Testis (tissue), 3 donors: ENCODE measurements around the gene CLK2. TPM values are rescaled to one million over a fixed set of nuclear protein-coding genes. Genes with fewer than 3 reads are reported as not detected.

Source experiments
- DNase-seq: peaks from one replicate; pipeline ENCODE4 v3.0.0-alpha.2; 2019
- H3K27ac ChIP-seq, 2 donors: fragments of 200-600 bp; sonication (generic); one replicate each; pipeline ENCODE4 v1.5.1; 2019
- H3K27me3 ChIP-seq: fragments of 200-600 bp; sonication (generic); one replicate; pipeline ENCODE4 v1.5.1; 2019
- H3K36me3 ChIP-seq: fragments of 200-600 bp; sonication (generic); one replicate; pipeline ENCODE4 v1.5.1; 2017; ENCODE audit warnings: low read depth; ENCODE audit errors: missing control alignments
- H3K4me1 ChIP-seq: fragments of 200-600 bp; sonication (generic); one replicate; pipeline ENCODE4 v1.5.1; 2019
- H3K4me3 ChIP-seq, 2 donors: fragments of 200-600 bp; sonication (generic); one replicate each; pipeline ENCODE4 v1.5.1; 2017 to 2019
- H3K9me3 ChIP-seq: fragments of 200-600 bp; sonication (generic); one replicate; pipeline ENCODE4 v1.5.1; 2017
- CTCF ChIP-seq, 3 experiments: fragments of 450-650 bp in 2 of 3; fragments of 200-600 bp in 1 of 3; sonication (generic) in 1 of 3; IDR thresholded peaks; one replicate each; pipeline ENCODE4 v1.5.1; 2016 to 2019; ENCODE audit warnings: antibody characterized with exemption in 3 of 3, mild to moderate bottlenecking in 2 of 3, moderate library complexity in 1 of 3
- POLR2A ChIP-seq: fragments of 450-650 bp; IDR thresholded peaks from one replicate; pipeline ENCODE4 v1.6.1; 2017; ENCODE audit warnings: antibody characterized with exemption, mild to moderate bottlenecking, moderate library complexity
- WGBS, 2 donors: methylation state at CpG; one replicate each; pipeline ENCODE4 v1.1.5; 2018; 5-methylcytosine and 5-hydroxymethylcytosine counted together
- intact Hi-C: fragments of 100-400 bp; cut with DNase I; formaldehyde crosslinking; loops from one replicate; pipeline ENCODE4 v1.15.1; 2023; ENCODE audit warnings: low total_unique reads
- polyA plus RNA-seq: library from polyadenylated mRNA; stranded (reverse); fragments of 350-450 nt; fragmentation: Illumina TruSeq; extraction: RNeasy Lipid Tissue Mini Kit (QIAGEN cat#74804); gene quantifications from one replicate; pipeline ENCODE4 v1.2.3, GENCODE V29; 2014; ENCODE audit warnings: low read depth, low replicate concordance; ENCODE audit not compliant: insufficient read depth
- total RNA-seq, 2 donors: library from RNA; depleted of rRNA; stranded (reverse); fragments of >200 nt; gene quantifications; one replicate each; pipeline ENCODE4 v1.2.3, GENCODE V29; 2016

Gene CLK2
- total and polyA plus RNA-seq, 3 donors from 2014 or later = 37.0 to 54.1 (median 52.8) TPM

GRCh38 chr1:155253797-155254196 lies 19.5 kb downstream of the CLK2 start:
- DNase-seq = no peak
- no peak for TF ChIP-seq CTCF (IDR thresholded peaks at IDR 0.05)
- no peak for TF ChIP-seq POLR2A
- Histone ChIP-seq H3K27me3 (no peaks in the 10 kb centered on the region), H3K9me3 (no peaks in the 10 kb centered on the region), H3K4me1 (peaks cover 40% of the 10 kb centered on the region), H3K4me3 (no peak overlapping the region), H3K36me3 (no peaks in the 10 kb centered on the region), H3K27ac (no peak overlapping the region)
- 61 to 69% methylated on average over 5 of the region's 5 CpGs for WGBS, 2 donors
- intact Hi-C loops = loop anchor here (10.0 kb wide), 2 partner anchors 71 to 341 kb away; partner anchors contain the start of gene RUSC1

GRCh38 chr1:155253208-155253607 lies 20.1 kb downstream of the CLK2 start:
- no peaks in the 10 kb centered on the region for H3K9me3 ChIP-seq
- WGBS, 2 donors = 82 to 86% methylated on average over 5 of the region's 5 CpGs
- no peak overlapping the region for H3K4me3 ChIP-seq
- TF ChIP-seq POLR2A (no peak), CTCF (IDR thresholded peaks at IDR 0.05) (no peak)
- no peak for DNase-seq
- no peaks in the 10 kb centered on the region for H3K27me3 ChIP-seq
- H3K27ac ChIP-seq = no peak overlapping the region
- no peaks in the 10 kb centered on the region for H3K36me3 ChIP-seq
- intact Hi-C loops = loop anchor here (10.0 kb wide), 2 partner anchors 72 to 342 kb away; partner anchors contain the start of gene RUSC1
- peaks cover 40% of the 10 kb centered on the region for H3K4me1 ChIP-seq

- Histone ChIP-seq H3K4me1 (peaks cover 40% of the 10 kb centered on the region), H3K27me3 (no peaks in the 10 kb centered on the region), H3K9me3 (no peaks in the 10 kb centered on the region), H3K36me3 (no peaks in the 10 kb centered on the region), H3K4me3 (no peak overlapping the region), H3K27ac (no peak overlapping the region)
- WGBS, 2 donors = 58 to 67% methylated on average over 7 of the region's 7 CpGs
- TF ChIP-seq CTCF (IDR thresholded peaks at IDR 0.05) (no peak), POLR2A (no peak)
- no peak for DNase-seq
- intact Hi-C loops = loop anchor here (10.0 kb wide), 2 partner anchors 73 to 343 kb away; partner anchors contain the start of gene RUSC1
These were observed 21.7 kb downstream of the CLK2 start for GRCh38 chr1:155251566-155251965.

GRCh38 chr1:155250633-155251449 lies 22.5 kb downstream of the CLK2 start:
- Histone ChIP-seq H3K36me3 (no peaks in the 10 kb centered on the region), H3K4me1 (peaks cover 36% of the 10 kb centered on the region), H3K27ac (peak overlapping the region in 1 of 2 donors; percentile 32), H3K4me3 (peak overlapping the region; percentile 5 to 47), H3K9me3 (no peaks in the 10 kb centered on the region), H3K27me3 (no peaks in the 10 kb centered on the region)
- TF ChIP-seq POLR2A (no peak), CTCF (IDR thresholded peaks at IDR 0.05) (peak; percentile 95 to 99 (median 98))
- DNase-seq = peak; percentile 94
- 27 to 46% methylated on average over 7 to 23 of the region's 23 CpGs for WGBS, 2 donors
- intact Hi-C loops = loop anchor here (10.0 kb wide), 2 partner anchors 74 to 344 kb away; partner anchors contain the start of gene RUSC1
